HG03045 (cell line): Measurements from ENCODE around the gene C1orf141.
"Not testable (repeated sequence)": the region's sequence is repeated elsewhere in the genome, so short reads cannot be mapped to it uniquely, and the experiment has no call there.

Experiments
- ATAC-seq: cut with Tn5 transposase; IDR thresholded peaks from one replicate; pipeline ENCODE4 v1.9.1; 2021; ENCODE audit warnings: mild to moderate bottlenecking, moderate library complexity; ENCODE audit not compliant: unreplicated experiment

C1orf141 gene

DNA sequence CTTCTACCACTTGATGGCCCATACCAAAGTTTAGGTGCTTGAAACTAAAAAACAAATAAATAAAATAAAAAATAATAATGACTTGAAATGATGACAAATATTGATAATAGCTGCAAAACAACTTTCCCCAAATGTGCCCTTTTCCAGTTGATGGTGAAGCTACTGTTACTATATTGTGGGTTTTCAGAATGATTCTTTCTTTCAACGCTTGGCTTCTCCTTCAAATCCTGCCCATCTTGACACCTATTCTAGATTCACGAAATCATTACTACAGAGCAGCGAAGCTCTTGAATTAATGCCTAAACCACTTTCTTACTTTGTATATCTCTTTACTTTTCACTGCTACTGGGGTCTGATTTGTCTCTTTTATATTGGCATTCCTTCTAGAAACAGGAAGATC lies 9.2 kb upstream of the C1orf141 start:
- ATAC-seq, result no peak

DNA sequence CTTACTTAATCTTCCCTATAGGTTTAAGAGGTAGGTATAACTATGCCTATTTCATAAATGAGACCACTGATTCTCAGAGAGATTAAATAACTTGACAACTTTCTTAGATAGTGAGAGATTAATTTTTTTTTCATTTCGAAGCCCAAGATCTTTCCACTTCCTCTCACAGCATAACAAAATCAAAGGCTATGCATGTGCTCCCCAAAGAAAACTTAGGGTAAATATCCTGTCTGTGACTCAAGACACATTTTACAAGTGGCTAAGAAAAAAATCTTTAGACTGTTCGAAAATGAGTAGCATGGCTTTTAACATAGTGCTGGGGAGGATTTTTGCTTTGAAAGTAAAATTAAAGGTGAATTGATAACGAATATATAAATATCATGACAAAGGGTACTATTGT lies 8.2 kb upstream of the C1orf141 start:
- no peak for ATAC-seq

DNA sequence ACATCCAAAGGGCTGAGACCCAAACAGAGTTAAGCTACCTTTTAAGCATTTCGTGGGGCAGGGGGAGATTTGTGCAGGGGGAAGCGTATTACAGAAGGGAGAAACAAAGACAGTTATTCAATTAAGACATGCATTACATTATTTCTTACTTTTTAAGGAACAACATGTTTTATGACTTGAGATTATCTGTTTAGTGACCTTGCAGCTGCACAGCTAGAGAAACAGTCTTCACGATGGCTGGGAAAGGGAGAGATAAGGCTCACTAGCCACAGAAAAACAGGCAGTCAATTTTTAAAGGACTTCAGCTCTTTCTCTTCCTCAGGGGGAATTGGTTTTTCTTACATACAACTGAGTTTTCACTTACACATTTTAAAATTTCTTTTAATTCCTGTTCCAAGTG lies 7.1 kb upstream of the C1orf141 start:
- not testable (repeated sequence) for ATAC-seq

DNA sequence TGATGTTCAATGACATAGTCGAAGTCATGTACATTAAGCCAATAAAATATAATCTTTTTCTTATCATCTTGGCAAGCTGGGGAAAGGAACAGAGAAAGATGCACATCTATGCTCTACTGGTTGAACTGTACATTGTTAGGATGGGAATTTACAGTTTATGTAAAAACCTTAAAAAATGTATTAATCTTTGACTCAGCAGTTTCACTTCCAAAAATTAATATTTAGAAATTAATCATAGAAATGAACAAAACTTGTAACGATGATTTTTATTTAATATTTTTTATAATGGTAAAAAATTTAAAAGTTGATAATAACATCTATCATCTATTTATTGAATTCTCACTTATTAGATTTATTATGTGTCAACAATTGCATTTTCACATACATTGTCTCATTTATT lies 5.7 kb upstream of the C1orf141 start:
- no peak for ATAC-seq

DNA sequence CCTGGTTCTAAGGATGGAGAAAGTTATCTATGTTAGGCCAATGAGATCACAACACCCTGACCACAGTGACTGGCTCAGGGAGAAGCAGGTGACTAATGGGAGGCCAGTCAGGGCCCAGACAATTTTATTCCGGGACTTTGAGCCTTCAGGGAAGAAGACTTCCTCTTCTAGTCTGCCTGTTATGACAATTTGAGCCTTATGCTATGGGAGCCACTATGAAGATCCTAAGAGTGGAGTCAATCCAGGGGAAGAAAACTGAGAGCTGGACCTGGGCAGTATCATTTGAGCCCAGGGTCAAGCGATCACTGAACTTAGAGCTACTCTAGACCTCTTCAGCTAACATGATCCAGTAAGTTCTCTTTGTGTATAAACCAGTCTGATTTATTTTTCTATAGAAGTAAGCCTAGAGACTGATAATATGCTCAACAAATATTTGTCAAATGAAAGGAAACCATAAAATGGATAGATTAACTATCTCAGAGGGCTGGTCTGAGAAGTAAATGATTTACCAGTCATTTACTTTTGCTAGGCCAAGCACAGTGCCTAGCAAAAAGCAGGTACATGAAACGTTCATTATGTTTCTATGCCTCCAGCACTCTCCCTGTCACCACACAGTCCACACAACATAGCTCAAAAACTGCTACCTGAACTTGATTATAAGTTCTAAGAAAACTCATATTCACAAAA lies 4.2 kb upstream of the C1orf141 start:
- no peak for ATAC-seq

DNA sequence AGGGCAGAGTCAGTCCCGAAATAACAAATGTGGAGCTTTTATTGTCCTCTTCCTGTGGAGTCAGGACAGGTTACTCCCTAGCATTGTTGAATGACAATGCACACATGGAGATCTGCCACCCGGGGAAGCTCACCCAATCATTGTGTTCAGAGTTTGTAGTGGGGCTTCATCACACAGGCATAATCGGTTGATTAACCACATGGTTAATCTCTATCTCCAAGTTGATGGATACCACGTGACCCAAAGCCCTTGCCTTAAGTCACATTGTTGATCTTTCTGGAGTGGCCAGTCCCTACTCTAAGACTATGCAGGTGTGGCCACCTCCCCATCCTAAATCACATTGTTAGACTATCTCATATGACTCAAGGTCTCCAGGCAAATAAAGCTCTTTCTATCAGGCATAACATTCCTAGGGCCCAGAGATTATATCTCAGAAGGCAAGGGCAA lies 2.6 kb upstream of the C1orf141 start:
- ATAC-seq, result no peak

DNA sequence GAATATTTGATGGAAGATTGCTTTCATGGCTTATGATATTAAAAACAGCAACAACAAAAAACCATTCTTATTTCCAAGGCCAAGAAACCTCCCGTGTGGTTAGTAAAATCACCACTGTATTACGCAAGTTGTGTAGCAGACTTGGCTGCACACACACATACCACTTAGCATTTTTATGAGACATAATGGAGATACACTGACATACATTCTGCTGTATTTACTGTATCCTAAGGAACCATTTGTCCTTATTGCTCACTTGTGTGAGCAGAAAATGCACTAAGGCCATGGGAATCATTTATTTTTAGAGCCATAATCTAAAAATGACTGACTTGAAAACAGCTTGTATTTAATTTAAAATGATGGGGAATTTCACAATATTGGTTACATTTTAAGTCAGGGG lies 584 bp upstream of the C1orf141 start:
- ATAC-seq, result no peak

DNA sequence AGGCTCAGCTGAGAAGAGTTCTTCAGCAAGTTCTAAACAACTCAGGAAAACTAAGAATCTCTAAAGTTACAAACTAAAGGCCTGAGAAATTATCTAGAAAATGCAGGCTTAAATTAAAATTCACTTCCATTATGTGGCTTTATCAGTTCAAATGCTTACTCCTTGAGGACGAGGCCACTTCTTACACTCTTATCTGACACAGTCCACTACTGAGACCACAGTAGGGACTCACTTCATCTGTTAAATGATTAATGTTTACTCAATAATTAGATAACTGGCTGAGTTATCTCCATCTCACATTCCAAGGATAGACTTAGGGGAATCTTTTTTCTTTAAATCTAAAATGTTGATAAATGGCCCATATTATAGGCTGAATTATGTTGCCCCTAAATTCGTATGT lies 1.6 kb downstream of the C1orf141 start:
- no peak for ATAC-seq

DNA sequence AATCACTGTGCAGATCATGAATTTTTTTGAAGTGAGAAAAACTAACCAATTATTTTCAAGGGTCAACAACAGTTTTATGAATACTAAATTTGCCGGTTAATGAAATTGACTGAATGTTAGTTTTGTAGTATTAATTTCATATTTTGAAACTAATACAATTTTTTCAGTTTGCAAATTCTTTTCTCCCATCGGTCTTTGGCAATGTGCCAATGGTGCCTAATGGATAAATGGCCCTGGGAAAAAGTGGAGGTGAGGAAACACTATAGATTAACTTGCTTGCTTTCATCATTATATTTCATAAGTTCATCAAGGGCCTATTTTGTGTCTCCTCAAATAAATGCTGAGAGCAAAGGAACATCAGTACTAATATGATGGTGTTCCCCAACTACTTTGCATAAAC lies 4.1 kb downstream of the C1orf141 start:
- no peak for ATAC-seq

DNA sequence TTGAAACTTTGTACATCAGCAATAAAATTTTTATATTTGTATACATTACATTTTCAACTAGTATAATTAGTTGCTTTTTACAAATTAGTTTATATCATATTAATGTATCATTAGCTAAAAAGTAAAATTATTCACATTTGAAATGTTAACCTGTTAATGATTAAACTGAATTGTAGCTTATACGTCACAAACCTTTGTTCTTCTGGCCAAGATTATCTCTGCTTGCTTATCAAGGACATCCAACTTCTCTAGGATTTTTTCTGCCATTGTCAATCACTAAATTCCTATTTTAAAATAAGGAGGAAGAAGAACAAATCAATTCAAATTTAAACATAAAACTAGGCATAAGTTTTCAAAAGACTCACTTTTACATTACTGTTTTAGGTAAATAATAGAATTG lies 7.8 kb downstream of the C1orf141 start:
- no peak for ATAC-seq

DNA sequence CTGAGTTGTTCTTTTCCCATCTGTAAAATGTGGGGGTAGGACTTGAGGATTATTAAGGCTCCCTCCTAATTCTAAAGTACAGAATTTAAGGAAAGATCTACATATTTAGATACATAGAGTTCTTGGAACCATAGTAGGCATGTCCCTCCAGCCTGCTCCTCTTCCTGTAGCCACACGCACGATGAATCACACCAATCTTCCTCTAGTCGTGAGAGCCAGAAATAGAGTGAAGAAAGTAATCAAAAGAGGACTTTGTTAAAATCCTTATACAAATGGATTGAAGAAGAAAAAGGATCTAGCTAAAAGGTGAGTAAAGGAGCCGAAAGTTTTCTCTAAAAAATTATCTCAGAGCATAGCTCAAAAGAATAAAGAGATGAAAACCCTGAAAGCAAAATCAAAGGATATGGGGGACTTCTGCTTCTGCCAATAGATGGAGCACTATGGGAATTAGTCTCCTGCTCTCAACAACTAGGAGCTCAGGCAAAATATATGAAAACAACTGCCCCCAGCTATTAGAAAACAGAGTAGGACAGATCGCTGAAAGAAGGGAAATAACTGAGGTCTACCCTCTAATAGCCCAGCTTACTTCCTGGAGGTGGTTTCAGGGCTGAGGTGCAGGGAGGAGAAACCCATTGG lies 8.5 kb downstream of the C1orf141 start:
- ATAC-seq, result no peak

DNA sequence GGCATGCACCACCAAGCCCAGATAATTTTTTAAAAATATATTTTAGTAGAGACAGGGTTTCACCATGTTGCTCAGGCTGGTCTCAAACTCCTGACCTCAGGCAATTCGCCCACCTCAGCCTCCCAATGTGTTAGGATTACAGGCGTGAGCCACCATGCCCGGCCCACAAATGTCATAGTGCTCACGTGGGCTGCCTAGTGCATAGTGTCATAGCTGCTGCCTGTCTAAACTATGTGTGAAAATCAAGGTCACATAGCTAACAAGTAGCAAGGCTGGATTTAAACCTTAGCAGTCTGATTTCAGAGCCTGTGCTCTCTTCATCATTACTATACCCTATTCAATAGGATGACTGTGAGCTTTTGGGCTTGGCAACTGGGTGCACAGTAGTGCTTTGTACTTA lies 10.3 kb downstream of the C1orf141 start:
- no peak for ATAC-seq

DNA sequence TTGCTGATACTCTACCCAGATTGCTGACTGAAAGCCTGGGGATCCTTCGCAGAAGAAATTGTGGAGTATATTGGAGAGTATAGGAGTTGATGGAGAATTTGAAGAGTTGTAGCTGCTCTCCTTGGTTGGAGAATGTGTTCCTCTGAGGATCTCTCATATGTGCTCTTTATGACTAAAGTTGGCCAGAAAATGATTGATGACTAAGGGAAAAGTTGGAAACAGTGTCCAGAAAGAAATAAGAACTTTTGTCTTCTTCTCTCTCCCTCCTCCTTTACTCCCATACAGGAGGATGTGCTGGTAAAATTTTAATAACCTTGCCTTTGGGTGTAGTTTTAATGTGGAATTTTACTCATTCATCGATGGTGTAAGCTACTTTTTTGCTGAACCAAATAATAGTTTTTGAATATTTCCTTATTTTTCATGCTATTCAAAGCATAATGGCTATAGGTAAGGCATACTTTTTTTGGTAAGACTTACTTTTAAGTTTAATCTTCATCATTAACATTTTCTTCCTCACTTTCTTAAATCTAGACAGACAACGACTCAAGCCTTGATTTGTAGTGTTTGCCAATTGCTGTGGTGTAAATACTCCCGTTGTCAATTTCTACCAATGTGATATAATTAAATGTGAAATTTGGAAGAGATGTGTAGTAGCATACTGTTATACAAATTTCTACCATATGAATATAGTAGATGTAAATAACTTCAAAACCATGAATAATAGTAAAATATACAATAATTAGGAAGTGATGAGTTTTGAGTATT lies 13.7 kb downstream of the C1orf141 start:
- ATAC-seq, result no peak

DNA sequence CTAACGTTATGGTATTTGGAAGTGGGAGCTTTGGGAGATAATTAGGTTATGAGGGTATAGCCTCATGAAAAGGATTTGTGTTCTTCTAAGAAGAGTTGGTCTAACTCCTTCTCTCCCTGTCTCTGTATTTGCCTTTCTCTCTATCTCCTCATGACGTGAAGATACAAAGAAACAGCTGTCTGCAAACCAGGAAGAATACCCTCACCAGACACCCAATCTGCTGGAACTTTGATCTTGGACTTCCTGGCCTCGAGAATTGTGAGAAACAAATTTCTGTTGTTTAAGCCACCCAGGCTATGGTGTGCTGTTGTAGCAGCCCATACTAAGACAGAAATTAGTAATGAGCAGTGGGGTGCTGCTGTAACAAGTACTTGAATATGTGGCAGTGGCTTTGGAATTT lies 16.1 kb downstream of the C1orf141 start:
- no peak for ATAC-seq

DNA sequence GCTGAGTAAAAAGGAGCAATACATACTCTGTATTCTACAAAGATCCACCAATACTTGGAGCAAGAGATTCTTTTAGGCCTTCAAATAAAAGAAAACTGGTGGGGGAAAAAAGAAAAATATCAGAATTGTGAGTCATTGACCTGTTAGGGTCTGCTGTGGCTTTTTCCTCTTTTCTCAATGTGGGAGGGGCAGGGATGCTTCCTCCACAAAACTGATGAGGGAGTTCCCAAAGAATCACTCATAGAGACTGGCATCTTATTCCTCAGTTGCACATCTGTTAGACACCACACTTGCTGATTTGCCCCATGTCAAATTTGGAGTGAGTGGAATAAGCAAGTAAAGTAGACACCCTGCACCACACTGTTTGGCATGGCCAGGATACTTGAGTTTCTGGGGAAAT lies 16.6 kb downstream of the C1orf141 start:
- no peak for ATAC-seq

DNA sequence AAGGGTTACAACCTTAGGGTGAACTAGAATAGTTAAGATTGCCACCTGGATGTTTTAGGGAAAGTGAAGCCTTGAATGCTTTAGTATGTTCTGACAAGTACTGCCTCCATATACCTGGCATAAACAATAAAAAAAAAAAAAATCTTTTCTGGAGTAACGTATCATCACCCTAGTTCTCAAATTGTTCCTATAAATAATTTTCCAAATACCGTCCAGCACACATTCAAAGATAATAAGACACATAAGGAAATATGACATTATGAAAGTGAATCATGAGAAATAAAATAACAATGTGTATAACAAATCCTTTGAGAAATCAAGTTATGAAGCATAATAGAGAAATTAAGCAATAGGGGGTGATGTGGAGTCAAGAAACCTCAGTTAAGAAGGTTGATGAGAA lies 20.6 kb downstream of the C1orf141 start:
- ATAC-seq, result no peak

DNA sequence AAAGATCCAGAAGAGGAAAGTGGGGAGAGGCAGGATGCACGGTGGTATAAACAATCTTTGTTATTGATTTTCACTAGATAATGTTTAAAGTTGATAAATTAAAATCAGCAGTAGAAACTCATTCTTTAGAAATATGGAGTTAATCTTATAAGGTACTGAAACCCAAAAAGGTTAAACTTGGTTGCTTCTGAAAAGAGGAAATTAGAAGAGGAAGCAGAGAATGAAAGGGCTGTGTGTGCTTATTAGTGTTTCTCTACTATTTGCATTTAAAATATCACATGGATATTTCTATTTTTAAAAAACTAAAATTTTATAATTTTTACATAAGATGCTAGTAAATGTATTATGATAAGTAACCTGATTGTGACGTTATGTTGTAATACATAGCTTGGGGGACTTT lies 24.4 kb downstream of the C1orf141 start:
- no peak for ATAC-seq

DNA sequence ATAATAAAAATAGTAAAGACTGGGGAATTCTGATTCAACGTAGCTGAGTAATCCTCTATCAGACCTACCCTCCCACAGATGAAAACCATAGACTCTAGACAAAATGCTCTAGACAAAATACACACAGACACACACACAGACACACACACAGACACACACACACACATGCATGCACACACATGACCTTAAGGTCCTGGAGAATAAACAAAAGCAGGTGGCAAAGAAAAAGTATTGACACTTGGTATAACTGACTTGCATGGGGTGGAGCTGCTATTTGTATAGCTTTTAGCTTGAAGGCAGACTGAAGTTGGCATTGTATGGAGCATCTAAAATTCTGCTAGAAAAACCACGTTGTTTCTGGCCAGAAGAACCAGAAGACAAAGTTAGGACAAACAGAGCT lies 29.3 kb downstream of the C1orf141 start:
- no peak for ATAC-seq

DNA sequence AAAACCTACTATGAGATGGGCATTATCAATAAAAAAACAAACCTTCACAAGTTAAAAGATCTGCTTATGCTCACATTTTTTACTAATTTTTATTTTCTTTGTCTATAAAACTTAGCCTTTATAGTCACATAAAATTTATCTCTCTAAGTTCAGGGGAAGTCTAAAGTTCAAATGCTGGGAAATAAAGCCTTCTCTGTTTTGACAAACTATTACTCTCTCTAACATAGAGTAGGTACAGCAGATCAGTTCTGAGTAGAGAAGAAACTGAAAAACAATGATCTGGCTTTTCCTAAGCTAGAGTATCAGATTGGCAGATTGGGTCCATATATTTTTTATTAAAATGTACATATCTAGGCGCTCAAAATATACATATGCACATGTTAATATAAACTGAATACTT lies 31.2 kb downstream of the C1orf141 start:
- no peak for ATAC-seq

DNA sequence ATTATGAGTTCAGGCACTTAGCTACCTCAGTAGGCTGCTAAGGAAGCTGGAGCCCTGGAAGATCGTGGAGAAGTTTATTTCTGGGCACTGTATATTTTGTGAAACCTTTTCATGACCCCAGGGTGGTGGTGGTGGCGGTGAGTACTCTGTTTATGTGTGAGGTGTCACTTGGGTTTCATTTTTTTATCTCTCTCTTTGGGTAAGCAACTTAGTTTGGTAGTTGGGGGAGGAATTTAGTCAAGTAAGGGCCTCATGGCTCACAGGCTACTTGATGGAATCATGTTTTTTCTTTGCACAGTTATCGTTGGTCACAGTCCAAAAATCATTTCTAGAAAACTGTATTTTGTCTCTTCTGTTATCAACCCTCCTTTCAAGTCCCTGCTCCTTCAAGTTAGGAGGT lies 33.9 kb downstream of the C1orf141 start:
- no peak for ATAC-seq

DNA sequence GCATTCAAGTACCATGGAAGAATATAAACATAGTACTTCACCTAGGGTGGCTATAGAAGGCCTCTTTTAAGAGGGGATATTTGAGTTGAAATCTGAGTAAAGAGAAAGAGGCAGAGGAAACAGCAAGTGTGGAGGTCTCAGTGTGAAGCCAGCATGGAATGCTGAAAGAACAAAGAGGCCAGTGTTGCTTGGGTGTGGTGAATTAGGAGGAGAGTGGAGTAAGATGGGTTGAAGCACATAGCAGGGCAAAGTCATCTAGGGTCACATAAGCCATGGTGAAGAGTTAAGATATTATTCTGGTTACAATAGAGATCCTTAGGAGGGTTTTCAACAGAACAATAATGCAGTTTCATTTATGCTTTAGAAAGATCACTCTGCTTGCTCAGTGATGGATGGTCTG lies 37.5 kb downstream of the C1orf141 start:
- no peak for ATAC-seq

DNA sequence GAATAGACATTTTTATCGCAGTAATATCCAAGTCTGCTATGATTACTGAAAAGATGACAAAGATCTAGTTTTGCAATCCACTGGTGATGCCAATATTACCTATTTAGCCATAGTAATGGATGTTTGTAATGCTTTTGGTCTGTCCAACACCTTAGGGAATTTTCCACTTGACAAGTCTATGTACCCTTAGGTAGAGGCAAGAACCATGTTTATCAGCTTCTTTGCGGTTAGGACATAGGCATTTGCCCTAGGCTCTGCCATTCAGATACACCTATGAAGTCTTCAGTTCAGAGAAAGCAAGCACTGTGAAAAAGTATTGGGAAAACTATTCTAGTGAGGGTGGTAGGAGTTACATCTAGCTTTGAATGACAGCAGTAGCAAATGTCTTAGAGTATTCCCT lies 40.6 kb downstream of the C1orf141 start:
- no peak for ATAC-seq
